ENCODE results near the gene F12.

The F12 gene

GRCh38 chr5:177409043-177409801 is at the start of gene F12:
TSS of gene F12 (minus strand) at chr5:177409564. CDS start at chr5:177409527, 37 bp downstream.
- DNase-seq (ENCODE audit: low read depth in 1 of 2, low spot score in 1 of 2), result no peak

GRCh38 chr5:177458912-177459350 is 49.6 kb upstream of the F12 start:
- DNase-seq (ENCODE audit: low read depth in 1 of 2, low spot score in 1 of 2), result no peak

- no peak for DNase-seq (ENCODE audit: low read depth in 1 of 2, low spot score in 1 of 2)
Measured at GRCh38 chr5:177457852-177458681, 48.7 kb upstream of the F12 start.

DNA sequence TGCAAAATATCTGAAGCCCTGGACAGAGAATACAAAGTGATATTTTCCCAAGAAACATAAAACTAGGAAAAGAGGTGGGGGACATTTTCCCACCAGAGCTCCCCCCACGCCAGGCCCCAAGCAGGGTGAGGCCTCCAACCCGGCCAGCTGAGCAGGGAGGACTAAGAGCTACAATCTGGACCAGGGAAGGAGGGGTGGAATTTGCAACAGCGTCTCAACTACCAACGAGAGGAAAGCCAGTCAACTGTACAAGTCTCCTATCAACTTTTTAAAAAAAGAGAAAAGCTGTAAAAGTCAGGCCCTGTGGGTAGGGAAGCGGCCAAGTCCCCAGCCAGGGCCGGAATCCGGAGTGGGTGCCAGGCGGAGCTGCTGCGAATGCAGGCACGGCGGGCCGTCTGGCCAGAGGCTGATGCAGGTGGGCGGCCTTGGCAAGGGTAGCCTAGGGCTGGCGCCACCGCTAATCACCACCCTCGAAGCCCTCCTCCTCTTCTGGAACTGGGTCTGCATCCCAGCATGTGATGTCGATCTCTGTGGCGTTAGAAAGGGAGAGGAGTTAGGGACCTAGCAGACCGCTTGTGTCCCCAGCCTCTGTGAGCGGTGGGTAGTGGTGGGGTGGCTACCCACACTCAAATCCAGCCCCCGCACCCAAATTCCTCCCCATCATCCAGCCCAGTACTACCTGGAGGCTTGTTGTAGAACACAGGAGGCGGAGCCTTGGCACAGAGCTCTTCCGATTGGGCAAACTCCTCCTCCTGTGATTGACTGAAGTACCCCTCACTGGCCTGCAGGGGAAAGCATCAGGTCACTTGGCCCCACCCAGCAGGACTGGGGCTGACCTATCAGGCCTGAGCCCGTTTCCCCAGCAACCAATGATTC is 47.9 kb upstream of the F12 start:
- DNase-seq (ENCODE audit: low read depth in 1 of 2, low spot score in 1 of 2), result no peak

DNA sequence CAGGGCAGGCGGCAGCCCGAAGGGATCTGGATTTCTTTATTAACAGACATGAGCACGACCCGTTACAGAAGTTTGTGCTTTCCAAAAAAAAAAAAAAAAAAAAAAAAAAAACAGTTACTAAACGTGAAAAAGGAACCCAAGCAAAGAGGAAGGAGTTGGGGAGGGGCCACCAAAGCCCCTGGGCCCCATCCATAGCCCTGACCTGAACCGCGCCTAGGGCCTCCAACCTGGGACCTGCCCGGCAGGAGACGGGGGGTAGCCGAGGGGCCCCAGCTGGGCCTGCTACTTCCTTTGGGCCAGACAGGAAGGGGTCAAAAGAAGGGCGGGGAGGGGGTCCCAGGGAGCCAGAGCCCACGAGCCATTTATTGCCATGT is 47.2 kb upstream of the F12 start:
- DNase-seq (ENCODE audit: low read depth in 1 of 2, low spot score in 1 of 2), result no peak

- DNase-seq (ENCODE audit: low read depth in 1 of 2, low spot score in 1 of 2), result peak; percentile 93 to 98
Measured at GRCh38 chr5:177455661-177456590, 46.6 kb upstream of the F12 start.

DNA sequence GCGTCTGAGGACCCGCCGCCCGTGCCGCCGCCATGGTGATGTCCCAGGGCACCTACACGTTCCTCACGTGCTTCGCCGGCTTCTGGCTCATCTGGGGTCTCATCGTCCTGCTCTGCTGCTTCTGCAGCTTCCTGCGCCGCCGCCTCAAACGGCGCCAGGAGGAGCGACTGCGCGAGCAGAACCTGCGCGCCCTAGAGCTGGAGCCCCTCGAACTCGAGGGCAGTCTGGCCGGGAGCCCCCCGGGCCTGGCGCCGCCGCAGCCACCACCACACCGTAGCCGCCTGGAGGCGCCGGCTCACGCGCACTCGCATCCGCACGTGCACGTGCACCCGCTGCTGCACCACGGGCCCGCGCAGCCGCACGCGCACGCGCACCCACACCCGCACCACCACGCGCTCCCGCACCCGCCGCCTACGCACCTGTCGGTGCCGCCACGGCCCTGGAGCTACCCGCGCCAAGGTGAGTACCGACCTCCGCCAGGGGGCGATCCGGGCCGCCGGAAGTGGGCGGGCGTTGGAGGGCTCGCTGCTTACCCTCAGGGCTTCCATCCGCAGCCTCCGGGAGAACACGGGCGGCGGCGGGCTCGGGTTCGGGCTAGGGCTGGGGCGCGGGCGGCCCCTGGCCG is 45.8 kb upstream of the F12 start:
- peak; percentile 81 to 91 for DNase-seq (ENCODE audit: low read depth in 1 of 2, low spot score in 1 of 2)

GRCh38 chr5:177454397-177455035 is 45.2 kb upstream of the F12 start:
- peak; percentile 88 to 96 for DNase-seq (ENCODE audit: low read depth in 1 of 2, low spot score in 1 of 2)

GRCh38 chr5:177453852-177454396 is 44.6 kb upstream of the F12 start:
- DNase-seq (ENCODE audit: low read depth in 1 of 2, low spot score in 1 of 2), result no peak

GRCh38 chr5:177452688-177453638 is 43.6 kb upstream of the F12 start:
- no peak for DNase-seq (ENCODE audit: low read depth in 1 of 2, low spot score in 1 of 2)

DNA sequence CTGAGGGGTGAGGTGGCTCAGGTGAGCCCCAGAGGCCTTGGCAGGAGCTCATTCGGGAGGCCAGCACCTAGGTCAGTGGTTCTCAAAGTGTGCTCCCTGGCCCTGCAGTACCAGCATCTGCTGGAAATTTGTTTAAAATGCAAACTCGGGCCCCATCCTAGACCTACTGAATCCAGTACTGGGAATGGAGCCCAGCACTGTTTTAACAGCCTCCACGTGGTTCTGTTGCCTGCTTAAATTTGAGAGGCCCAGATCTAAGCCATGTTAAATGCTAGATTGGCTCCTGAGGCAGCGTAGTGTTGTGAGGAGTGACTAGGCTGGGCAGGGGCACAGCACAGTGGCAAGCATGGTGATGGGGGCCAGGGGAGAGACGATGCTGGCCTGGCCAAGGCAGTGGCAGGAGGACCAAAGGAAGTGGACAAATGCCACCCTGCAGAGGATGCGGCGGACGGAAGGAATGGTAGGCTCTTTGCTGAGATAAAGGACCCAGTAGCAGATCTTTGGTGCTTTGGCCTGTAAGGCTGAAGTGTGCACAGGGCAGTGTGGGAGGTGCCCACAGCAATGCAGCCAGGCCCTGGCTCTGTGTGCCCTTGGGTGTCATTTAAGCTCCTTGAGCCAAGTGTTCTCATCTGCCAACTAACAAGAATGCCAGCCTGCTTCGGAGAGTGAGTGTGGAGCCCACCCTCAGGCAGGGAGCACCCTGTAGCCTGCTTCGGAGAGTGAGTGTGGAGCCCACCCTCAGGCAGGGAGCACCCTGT is 41.5 kb upstream of the F12 start:
- DNase-seq (ENCODE audit: low read depth in 1 of 2, low spot score in 1 of 2), result no peak

DNA sequence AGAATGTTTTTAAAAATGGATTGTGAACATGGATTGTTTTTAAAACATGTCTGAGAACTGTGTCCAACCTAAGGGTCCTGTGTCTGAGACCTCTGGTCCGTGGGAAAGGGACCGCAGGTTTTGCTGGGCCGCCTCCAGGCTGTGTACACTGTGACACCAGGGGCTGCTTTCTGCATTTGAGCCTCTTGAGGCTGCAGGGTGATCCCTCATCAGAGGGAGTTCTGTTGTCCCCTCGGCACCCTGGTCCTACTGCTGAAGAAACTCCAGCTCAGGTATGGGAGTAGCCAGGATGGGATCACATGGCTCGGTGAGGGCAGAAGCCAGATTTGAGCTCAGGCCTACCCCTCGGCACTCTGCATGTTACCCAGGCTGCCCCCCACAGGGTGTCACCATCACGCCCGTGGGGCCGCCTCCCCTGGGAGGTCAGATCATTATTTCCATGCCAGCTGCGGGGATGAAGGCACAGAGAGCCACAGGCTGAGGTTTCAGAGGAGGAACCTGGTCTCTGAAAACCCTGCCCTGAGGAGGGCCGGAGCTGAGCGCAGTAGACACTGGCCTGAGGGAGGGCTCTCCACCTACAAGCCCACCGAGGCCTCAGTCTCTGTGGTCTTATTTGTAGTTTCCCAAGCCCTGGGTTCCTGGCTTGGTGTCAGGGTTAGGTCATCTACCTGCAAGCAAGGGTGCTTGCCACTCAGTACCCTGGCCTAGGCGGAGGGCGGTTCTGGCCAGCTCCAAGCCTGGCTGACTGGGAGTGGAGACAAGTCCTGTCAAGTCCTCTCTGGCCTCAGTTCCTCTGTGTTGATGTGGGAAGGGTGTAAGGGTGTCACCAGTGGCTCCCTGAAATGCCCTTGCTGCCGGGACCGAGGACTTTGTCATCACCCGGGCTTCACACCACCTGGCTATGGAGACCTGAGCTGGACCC is 40.0 kb upstream of the F12 start:
- no peak for DNase-seq (ENCODE audit: low read depth in 1 of 2, low spot score in 1 of 2)

- no peak for DNase-seq (ENCODE audit: low read depth in 1 of 2, low spot score in 1 of 2)
Measured at GRCh38 chr5:177448244-177448950, 39.0 kb upstream of the F12 start.

DNA sequence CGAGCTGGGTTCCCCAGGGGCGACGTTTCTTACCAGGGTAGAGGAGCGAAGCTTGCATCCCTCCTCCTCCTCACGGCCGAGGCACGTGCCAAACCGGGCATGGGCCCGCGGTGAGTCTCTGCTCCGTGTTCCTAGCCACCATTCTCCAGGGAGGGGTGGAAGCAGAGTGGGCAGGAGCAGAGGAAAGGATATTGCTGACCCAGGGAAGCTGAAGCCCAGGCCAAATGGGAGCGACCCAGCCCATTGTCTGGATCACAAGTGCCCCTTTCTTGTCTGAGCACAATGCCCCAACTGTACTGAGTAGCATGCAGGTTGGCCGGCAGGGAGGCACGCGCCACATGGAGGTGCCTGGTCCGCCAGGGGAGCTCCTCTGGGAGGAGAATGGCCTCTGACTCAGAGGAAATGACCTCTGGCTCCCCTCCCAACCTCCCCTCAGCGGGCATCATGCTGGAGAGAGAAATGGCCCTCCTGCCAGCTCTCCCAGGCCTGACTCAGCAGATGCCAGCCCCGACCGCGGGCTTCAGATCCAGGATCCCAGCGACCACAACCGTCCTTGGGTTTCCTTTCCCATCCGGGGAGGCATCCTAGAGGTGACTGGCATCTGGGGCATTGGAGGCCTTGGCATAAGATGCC is 38.4 kb upstream of the F12 start:
- DNase-seq (ENCODE audit: low read depth in 1 of 2, low spot score in 1 of 2), result no peak

DNA sequence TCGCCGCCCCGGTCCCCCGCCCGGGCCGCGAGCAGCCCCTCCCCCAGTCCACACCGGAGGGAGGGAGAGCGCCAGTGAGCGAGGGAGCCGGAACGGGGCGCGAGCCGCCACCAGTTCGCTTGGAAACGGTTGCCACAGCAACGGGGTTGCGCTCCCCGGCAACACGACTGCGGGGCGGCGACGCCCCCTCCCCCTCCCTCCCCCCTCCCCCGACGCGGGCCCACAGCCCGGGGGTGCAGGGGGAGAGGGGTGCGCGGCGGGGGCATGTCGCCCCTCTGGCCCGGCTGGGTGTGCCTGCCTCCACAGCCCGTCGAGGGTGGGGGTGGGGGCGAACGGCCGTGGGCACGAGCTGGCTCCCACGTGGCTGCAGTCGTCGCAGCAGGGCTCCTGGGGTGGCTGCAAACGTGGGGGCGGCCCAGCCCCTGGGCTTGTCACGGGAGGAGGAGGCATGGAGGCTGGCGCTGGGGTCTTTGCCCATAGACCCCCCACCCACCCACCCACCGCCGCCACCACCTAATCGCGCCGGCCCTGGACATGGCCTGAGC is 37.8 kb upstream of the F12 start:
- DNase-seq (ENCODE audit: low read depth in 1 of 2, low spot score in 1 of 2), result peak; percentile 44 to 69

All from activated T-helper 1 cell treated with anti-CD3 and anti-CD28 coated beads, Interleukin-2, amount 50 U/mL, for 16 hours (primary cell).